GM18508 (cell line): ENCODE measurements around the gene RUNX3.
"Not testable (repeated sequence)": the region's sequence is repeated elsewhere in the genome, so short reads cannot be mapped to it uniquely, and the experiment has no call there.

Source experiments
- ATAC-seq: cut with Tn5 transposase; IDR thresholded peaks from one replicate; pipeline ENCODE4 v1.9.1; 2021; ENCODE audit warnings: moderate number of reproducible peaks; ENCODE audit not compliant: insufficient read depth, unreplicated experiment

RUNX3 gene

GRCh38 chr1:24892188-24893153 lies 37.6 kb downstream of the RUNX3 start:
- no peak for ATAC-seq

- not testable (repeated sequence) for ATAC-seq
These were observed 38.7 kb downstream of the RUNX3 start for GRCh38 chr1:24891367-24891766.

- ATAC-seq = no peak
These were observed 39.2 kb downstream of the RUNX3 start for GRCh38 chr1:24890887-24891286.

GRCh38 chr1:24888971-24889676 lies 41.0 kb downstream of the RUNX3 start:
- ATAC-seq = no peak

GRCh38 chr1:24888061-24888970 lies 41.8 kb downstream of the RUNX3 start:
- no peak for ATAC-seq

- ATAC-seq = no peak
These were observed 43.8 kb downstream of the RUNX3 start for GRCh38 chr1:24886241-24886640.

- ATAC-seq = no peak
These were observed 45.3 kb downstream of the RUNX3 start for GRCh38 chr1:24884751-24885150.

GRCh38 chr1:24881034-24881433 lies 49.0 kb downstream of the RUNX3 start:
- no peak for ATAC-seq

- no peak for ATAC-seq
These were observed 51.0 kb downstream of the RUNX3 start for GRCh38 chr1:24878775-24879742.

- ATAC-seq = no peak
These were observed 52.0 kb downstream of the RUNX3 start for GRCh38 chr1:24878045-24878444.

GRCh38 chr1:24875991-24876506 lies 54.0 kb downstream of the RUNX3 start:
- no peak for ATAC-seq

- no peak for ATAC-seq
These were observed 54.8 kb downstream of the RUNX3 start for GRCh38 chr1:24875257-24875656.

GRCh38 chr1:24874611-24875234 lies 55.4 kb downstream of the RUNX3 start:
- ATAC-seq = no peak

- no peak for ATAC-seq
These were observed 56.0 kb downstream of the RUNX3 start for GRCh38 chr1:24874056-24874455.

- ATAC-seq = no peak
These were observed 56.9 kb downstream of the RUNX3 start for GRCh38 chr1:24873148-24873547.

GRCh38 chr1:24872061-24872850 lies 57.8 kb downstream of the RUNX3 start:
- no peak for ATAC-seq

- ATAC-seq = no peak
These were observed 58.7 kb downstream of the RUNX3 start for GRCh38 chr1:24871306-24871901.
